Right lobe of liver (tissue), 6 donors: Measurements from ENCODE around the gene ZNF660. TPM values are rescaled to one million over a fixed set of nuclear protein-coding genes. Genes with fewer than 3 reads are reported as not detected.
A peak's percentile ranks its signal among the peaks of the same experiment; 100 is the strongest.

Experiments used
- ATAC-seq, 4 donors: fragments of 200-7000 bp; cut with Tn5 transposase; one replicate each; pipeline ENCODE4 v1.9.1; 2020; ENCODE audit warnings: mild to moderate bottlenecking in 4 of 4, moderate library complexity in 4 of 4
- DNase-seq, 3 donors: peaks; one replicate each; pipeline ENCODE4 v3.0.0-alpha.2; 2020
- H3K27ac ChIP-seq, 3 donors: fragments of 200-600 bp; one replicate each; pipeline ENCODE4 v1.8.0; 2022
- H3K27me3 ChIP-seq, 2 donors: fragments of 200-600 bp; one replicate each; pipeline ENCODE4 v1.8.0; 2022
- H3K36me3 ChIP-seq, 4 donors: fragments of 200-600 bp; sonication (generic) in 1 of 4; one replicate each; pipeline versions ENCODE4 v1.5.1 to v1.8.0; 2017 to 2022; ENCODE audit warnings: control low read depth in 1 of 4
- H3K4me1 ChIP-seq, 4 donors: fragments of 200-600 bp; sonication (generic) in 1 of 4; one replicate each; pipeline versions ENCODE4 v1.5.1 to v1.8.0; 2017 to 2022; ENCODE audit warnings: control low read depth in 1 of 4
- H3K4me3 ChIP-seq, 3 donors: fragments of 200-600 bp; one replicate each; pipeline ENCODE4 v1.8.0; 2022
- H3K9me3 ChIP-seq, 4 donors: fragments of 200-600 bp; sonication (generic) in 1 of 4; one replicate each; pipeline versions ENCODE4 v1.5.1 to v1.8.0; 2017 to 2022; ENCODE audit warnings: control low read depth in 1 of 4
- CTCF ChIP-seq, 4 donors: fragments of 200-600 bp in 3 of 4; fragments of 450-650 bp in 1 of 4; IDR thresholded peaks; one replicate each; pipeline versions ENCODE4 v1.5.1 to v1.8.0; 2016 to 2022; ENCODE audit warnings: antibody characterized with exemption in 4 of 4, mild to moderate bottlenecking in 2 of 4
- POLR2A ChIP-seq: fragments of 450-650 bp; IDR thresholded peaks from one replicate; pipeline ENCODE4 v1.6.1; 2017; ENCODE audit warnings: antibody characterized with exemption, mild to moderate bottlenecking
- WGBS: methylation state at CpG from one replicate; pipeline ENCODE4 v1.1.6; 2018; ENCODE audit warnings: low coverage, low lambda C conversion rate; ENCODE audit not compliant: insufficient coverage; ENCODE audit errors: missing lambda C conversion rate; 5-methylcytosine and 5-hydroxymethylcytosine counted together
- intact Hi-C, 2 donors: fragments of 100-400 bp; cut with DNase I; formaldehyde crosslinking; loops; one replicate each; pipeline versions ENCODE4 v1.11.2 to v1.14.1; 2022
- total RNA-seq, 6 experiments: library from RNA; depleted of rRNA in 2 of 6; stranded (reverse); fragments of >200 nt in 2 of 6; fragmentation: NEBNext Ultra II Directional in 3 of 6; extraction: Animal tissue kit (Norgen Biotek cat#: 25700) in 3 of 6; gene quantifications; one replicate each; pipeline versions ENCODE4 v1.1.0 to v1.2.4, GENCODE V29; 2016 to 2023
- donor health status: DM: no; HTN: yes; CAD: no.
- donor health status: DM: no; HTN: no; CAD: no.
- donor health status: DM: no; HTN: no; CAD: no.
- donor health status: DM: no; HTN: yes; CAD: no.
- donor health status: DM: no; HTN: yes; CAD: no.

ZNF660 gene
- total RNA-seq, 6 experiments from 2014 or later: 0.06 to 0.82 (median 0.62) TPM

- H3K9me3 ChIP-seq: no peaks in the 10 kb centered on the region
- intact Hi-C loops: no loop called here
- WGBS: 12% methylated on average over 5 of the region's 5 CpGs
- H3K27ac ChIP-seq: no peak overlapping the region
- peak overlapping the region; percentile 57 to 82 (median 61) for H3K4me3 ChIP-seq
- TF ChIP-seq CTCF (IDR thresholded peaks at IDR 0.05): no peak
- no peak for TF ChIP-seq POLR2A
- H3K27me3 ChIP-seq: no peaks in the 10 kb centered on the region
- H3K36me3 ChIP-seq: peaks cover 0 to 2% (median 0%) of the 10 kb centered on the region in 4 donors
- H3K4me1 ChIP-seq: no peaks in the 10 kb centered on the region
- no peak for DNase-seq
- peak in 1 of 4 donors; percentile 14 for ATAC-seq
Observed at GRCh38 chr3:44555723-44556122, 29.0 kb upstream of the ZNF660 start.

- no peak for DNase-seq
- intact Hi-C loops: no loop called here
Observed at GRCh38 chr3:44557074-44557473, 27.7 kb upstream of the ZNF660 start.

GRCh38 chr3:44561076-44561475 lies 23.7 kb upstream of the ZNF660 start:
- Histone ChIP-seq H3K9me3 (peaks cover 0 to 5% (median 0%) of the 10 kb centered on the region in 4 donors), H3K4me1 (no peaks in the 10 kb centered on the region), H3K36me3 (peaks cover 0 to 3% (median 0%) of the 10 kb centered on the region in 4 donors), H3K4me3 (no peak overlapping the region), H3K27me3 (no peaks in the 10 kb centered on the region), H3K27ac (no peak overlapping the region)
- DNase-seq: no peak
- no peak for ATAC-seq
- intact Hi-C loops: no loop called here
- WGBS: 57% methylated on average over 1 of the region's 1 CpG
- no peak for TF ChIP-seq CTCF (IDR thresholded peaks at IDR 0.05)
- TF ChIP-seq POLR2A: no peak

More at GRCh38 chr3:44557074-44557473, 27.7 kb upstream of the ZNF660 start:
- TF ChIP-seq CTCF (IDR thresholded peaks at IDR 0.05) (no peak), POLR2A (no peak)
- H3K27me3 ChIP-seq: no peaks in the 10 kb centered on the region
- WGBS: 100% methylated on average over 1 of the region's 9 CpGs
- peaks cover 0 to under 1% (median 0%) of the 10 kb centered on the region in 4 donors for H3K9me3 ChIP-seq
- no peak overlapping the region for H3K27ac ChIP-seq
- no peak overlapping the region for H3K4me3 ChIP-seq
- peaks cover 0 to 3% (median 0%) of the 10 kb centered on the region in 4 donors for H3K36me3 ChIP-seq
- ATAC-seq: no peak
- H3K4me1 ChIP-seq: no peaks in the 10 kb centered on the region

- H3K9me3 ChIP-seq: peaks cover 0 to 5% (median 0%) of the 10 kb centered on the region in 4 donors
- no peak overlapping the region for H3K27ac ChIP-seq
- no peaks in the 10 kb centered on the region for H3K4me1 ChIP-seq
- H3K4me3 ChIP-seq: no peak overlapping the region
- no peaks in the 10 kb centered on the region for H3K27me3 ChIP-seq
- TF ChIP-seq CTCF (IDR thresholded peaks at IDR 0.05) (no peak), POLR2A (no peak)
- peaks cover 0 to 3% (median 0%) of the 10 kb centered on the region in 4 donors for H3K36me3 ChIP-seq
- ATAC-seq: no peak
- 82% methylated on average over 3 of the region's 3 CpGs for WGBS
- intact Hi-C loops: no loop called here
- no peak for DNase-seq
Observed at GRCh38 chr3:44562147-44562546, 22.6 kb upstream of the ZNF660 start.

GRCh38 chr3:44568561-44568960 lies 16.2 kb upstream of the ZNF660 start:
- Histone ChIP-seq H3K9me3 (peaks cover 0 to 24% (median 15%) of the 10 kb centered on the region in 4 donors), H3K27ac (no peak overlapping the region), H3K27me3 (no peaks in the 10 kb centered on the region), H3K36me3 (peaks cover 0 to 11% (median 2%) of the 10 kb centered on the region in 4 donors), H3K4me1 (no peaks in the 10 kb centered on the region), H3K4me3 (no peak overlapping the region)
- 78% methylated on average over 1 of the region's 1 CpG for WGBS
- TF ChIP-seq POLR2A: no peak
- no peak for TF ChIP-seq CTCF (IDR thresholded peaks at IDR 0.05)
- intact Hi-C loops: no loop called here
- DNase-seq (no peak), ATAC-seq (no peak)
